GM19468 (cell line): Measurements from ENCODE around the gene RRP15.

Experiments used
- ATAC-seq: cut with Tn5 transposase; IDR thresholded peaks from one replicate; pipeline ENCODE4 v1.9.1; 2021; ENCODE audit warnings: mild to moderate bottlenecking, moderate library complexity, moderate number of reproducible peaks; ENCODE audit not compliant: unreplicated experiment; ENCODE audit errors: extremely low read depth

The RRP15 gene

DNA sequence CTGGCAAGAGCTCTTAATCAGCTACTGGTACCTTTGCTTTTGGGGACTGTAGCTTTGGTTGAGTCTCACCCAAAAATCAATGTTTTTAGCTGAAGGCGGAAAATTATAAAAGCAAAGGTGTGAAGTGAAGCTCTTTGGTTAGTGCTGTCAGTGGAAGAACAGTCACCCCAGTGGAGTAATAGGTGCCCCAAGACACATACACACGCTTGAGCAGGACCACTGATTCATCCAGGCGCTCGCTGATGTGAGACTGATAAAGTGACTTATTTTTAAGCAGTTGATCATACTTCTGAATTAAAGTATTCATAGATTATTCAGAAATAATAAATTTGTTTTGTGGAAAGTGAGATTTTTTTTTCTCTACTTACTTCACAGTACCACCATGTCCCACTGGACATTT, 97.2 kb downstream of the RRP15 start:
- no peak for ATAC-seq

DNA sequence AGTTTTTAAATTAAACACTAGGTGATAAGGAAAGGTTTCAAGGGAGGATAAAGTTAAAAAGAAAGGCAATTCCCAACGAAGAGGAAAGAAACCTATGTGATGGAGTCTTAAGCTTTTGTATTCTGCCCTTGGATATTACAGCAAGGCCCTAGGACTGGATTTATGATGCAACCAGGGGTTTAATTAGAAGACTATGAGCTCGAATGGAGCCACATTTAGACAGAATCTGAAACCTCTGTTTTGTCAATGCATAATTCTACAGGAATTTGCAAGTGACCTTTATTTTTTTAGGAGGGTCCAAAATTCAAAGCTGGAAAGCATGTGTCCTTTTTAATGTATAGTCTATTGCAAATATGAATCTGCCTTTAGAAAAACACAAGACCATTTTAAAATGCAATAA, 98.0 kb downstream of the RRP15 start:
- ATAC-seq: no peak

DNA sequence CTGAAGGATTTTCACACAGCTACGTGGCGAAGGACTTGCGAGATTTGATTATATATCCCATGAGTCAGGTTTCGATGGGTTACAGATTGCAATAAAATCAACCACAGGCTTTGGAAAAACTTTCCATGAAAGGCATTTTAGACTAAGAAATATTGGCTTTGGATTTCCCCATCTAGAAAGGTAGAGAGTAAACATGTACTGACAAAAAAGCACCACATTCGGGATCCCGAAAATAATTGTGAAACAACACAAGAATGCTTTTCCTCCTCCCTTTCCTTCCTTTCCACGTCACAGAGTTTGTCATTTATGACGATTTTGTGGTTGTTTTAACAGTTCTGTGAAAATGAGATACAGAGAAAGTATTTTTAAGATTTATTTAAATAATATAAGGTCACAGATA, 98.6 kb downstream of the RRP15 start:
- ATAC-seq: no peak

DNA sequence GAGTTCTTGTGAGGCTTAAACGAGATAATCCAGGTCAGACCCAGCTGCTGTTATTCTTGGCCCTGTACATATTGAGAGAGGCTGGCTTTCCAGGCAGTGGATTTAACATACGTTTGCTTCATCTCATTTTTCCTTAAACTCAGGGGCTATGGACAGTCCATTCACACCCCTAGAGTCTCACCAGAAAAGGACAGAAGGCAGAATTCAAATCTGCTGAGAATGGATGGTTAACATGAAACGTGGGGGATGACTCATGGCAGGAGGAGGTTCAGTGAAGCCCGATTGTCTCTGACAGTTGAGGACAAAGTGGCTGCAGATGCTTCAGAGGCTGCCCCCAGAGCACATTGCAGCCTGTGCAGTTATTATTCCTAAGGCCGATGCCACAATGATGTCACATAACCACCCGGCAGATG, 99.5 kb downstream of the RRP15 start:
- no peak for ATAC-seq
